GM21367 (cell line): ENCODE results near the gene ZNF783.
A peak's percentile ranks its signal among the peaks of the same experiment; 100 is the strongest.
"Not testable (repeated sequence)": the region's sequence is repeated elsewhere in the genome, so short reads cannot be mapped to it uniquely, and the experiment has no call there.

ENCODE experiments used
- ATAC-seq: cut with Tn5 transposase; IDR thresholded peaks from one replicate; pipeline ENCODE4 v1.9.1; 2021; ENCODE audit not compliant: unreplicated experiment

ZNF783 gene

DNA sequence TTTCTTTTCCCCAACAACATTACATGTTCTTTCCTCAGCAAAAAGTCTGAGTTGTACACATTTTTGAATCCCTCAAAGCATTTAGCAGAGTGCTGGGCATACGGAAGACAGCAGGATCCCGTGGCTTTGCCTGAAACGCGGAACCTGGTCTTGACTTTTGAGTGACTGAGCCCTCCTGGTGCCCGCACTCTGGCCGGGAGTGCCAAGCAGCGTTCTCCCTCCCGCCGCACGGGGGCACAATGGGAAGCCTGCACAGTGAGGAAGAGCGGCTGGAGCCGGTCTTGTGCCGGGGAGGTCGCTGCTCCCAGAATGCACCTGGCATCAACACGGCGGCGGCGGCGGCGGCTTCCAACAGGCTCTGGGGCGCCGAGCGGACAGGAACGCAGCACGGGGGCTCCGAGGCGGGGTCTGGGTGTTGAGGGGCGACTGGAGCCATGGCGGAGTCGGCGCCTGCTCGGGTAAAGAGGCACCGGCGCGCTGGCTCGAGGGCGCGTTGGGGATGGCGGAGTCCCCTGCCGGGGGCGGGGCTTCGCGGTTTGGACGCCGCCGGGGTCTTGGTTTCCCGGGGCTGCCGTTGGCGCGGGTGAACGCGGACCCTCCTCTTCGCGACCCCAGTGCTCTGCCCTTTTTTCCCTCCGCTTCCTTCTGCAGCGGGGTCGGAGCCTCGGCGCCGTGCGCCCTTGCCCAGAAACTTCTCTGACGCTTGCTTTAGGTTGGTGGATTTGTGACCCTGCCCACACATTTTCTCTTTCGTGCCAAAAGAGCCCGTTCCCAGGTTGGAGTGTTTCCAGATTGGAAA lies 22.5 kb upstream of the ZNF783 start, which contains the start of gene ZNF212:
TSS of gene ZNF212 (plus strand) at position 307 of the 799 bp plus-strand sequence. CDS start at position 435, 128 bp downstream.
- ATAC-seq: peak; percentile 99

DNA sequence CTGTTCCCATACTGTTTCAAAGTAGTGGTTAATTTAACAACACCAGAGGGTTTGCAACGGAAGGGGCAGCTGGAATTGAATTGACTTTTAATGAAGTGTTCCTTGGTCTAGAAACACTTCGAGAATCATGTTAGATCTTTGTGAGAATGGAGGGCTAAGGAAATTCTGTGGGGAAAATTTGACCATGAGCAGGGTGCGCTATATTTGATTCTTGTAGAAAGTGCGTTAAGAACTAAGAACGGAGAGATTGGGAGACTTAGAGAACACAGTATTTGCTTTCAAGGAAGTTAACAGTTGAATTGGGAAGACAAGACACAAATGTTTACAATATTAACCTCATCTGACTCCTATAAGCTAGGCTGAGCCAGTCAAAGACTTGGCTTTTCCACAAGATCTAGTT lies 21.4 kb upstream of the ZNF783 start:
- ATAC-seq: no peak

DNA sequence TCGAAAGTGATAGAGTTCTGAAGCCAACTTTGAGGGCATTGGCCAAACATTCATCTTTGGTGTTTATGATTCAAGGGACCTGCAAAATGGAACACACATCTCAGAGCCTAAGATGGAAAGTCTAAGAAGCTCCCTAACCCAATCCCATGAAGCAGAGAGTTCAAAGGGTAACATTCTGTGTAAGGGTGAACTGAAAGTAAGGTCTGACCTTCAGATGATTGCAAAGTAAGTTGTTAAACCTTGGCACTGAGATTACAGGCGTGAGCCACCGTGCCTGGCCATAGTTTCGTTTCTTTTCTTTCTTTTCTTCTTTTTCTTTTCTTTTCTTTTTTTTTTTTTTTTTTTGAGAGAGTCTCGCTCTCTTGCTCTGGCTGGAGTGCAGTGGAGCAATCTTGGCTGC lies 20.3 kb upstream of the ZNF783 start:
- ATAC-seq: no peak

DNA sequence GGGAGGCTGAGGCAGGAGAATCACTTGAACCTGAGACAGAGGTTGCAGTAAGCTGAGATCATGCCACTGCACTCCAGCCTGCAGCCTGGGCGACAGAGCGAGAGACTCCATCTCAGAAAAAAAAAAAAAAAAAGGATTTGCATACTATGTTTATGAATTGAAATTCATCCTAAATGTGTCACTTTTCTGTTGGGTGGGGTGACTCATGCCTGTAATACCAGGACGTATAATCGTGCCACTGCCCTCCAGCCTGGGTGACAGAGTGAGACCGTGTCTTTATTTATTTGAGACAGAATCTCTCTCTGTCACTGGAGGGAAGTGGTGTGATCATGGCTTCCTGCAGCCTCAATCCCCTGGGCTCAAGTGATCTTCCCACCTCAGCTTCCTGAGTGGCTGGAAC lies 16.8 kb upstream of the ZNF783 start:
- peak; percentile 65 for ATAC-seq

DNA sequence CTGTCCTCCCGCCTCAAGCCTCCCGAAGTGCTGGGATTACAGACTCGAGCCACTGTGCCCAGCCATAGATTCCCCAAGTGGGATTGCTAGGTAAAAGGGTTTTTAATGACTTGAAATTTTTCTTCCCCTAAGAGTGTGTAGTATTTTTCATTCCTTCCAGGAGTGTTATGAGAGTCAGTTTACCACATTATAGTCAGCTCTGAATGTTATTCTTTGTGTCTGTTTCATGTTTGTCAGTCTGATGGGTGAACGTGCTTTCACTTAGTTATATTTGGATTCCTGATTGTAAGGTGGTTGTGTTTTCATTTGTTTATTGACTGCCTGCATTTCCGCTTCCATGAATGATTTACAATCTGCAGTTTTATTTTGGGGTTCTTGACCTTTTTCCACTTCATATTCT lies 16.3 kb upstream of the ZNF783 start:
- ATAC-seq: no peak

DNA sequence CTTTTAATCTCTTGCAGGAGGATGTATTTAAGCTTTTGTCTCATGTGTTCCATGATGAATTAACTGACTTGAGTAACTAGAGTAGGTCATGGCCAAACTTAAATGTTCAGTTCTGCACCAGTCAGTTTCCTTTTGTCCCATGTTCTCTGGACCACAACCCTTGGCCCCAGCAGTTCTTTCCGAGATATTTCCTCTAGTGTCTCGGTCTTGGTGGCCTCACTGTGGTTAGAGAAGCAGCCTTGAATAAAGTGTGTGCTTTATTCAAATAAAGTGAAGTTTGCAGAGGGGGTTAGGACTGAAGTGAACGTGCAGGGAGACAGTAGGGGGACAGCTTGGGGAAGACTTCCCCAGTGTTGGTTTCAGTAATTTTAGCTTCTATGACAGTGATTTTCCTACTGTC lies 13.2 kb upstream of the ZNF783 start:
- ATAC-seq: no peak

DNA sequence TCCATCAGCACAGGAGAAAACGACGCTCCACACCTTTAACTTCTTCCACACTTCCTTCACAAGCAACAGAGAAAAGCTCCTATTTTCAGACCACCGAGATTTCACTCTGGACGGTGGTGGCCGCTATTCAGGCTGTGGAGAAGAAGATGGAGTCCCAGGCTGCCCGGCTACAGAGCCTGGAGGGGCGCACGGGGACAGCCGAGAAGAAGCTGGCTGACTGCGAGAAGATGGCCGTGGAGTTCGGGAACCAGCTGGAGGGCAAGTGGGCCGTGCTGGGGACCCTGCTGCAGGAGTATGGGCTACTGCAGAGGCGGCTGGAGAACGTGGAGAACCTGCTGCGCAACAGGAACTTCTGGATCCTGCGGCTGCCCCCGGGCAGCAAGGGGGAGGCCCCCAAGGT lies 11.8 kb upstream of the ZNF783 start:
- not testable (repeated sequence) for ATAC-seq

DNA sequence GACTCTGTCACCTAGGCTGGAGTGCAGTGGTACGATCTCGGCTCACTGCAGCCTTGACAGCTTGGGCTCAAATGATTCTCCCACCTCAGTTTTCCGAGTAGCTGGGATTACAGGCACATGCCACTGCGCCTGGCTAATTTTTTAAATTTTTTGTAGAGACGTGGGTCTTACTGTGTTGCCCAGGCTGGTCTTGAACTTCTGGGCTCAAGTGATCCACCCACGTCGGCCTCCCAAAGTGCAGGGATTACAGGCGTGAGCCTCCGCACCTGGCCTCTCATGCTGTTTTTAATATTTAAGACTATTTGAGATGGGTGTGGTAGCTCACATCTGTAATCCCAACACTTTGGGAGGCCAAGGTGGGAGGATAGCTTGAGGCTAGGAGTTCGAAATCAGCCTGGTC lies 10.5 kb upstream of the ZNF783 start:
- ATAC-seq: not testable (repeated sequence)

DNA sequence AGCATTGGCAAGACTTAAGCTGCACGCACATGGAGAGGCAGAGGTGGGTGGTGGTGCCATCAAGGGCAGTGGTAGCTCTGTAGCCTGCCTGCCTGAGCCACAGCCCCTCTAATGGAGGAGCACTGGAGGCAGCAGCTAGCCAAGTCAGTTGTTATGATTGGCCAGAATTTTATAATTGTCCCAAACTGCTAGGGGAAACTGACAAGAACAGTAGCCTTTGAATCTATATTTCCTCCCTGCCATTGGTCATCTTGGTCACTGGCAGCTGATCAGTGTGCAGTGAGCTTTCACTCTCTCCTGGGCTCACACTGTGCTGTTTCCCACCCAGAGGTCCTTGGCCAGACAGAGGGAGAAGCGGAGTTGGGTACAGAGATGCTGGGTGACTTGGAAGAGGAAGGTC lies 9.6 kb upstream of the ZNF783 start:
- no peak for ATAC-seq

DNA sequence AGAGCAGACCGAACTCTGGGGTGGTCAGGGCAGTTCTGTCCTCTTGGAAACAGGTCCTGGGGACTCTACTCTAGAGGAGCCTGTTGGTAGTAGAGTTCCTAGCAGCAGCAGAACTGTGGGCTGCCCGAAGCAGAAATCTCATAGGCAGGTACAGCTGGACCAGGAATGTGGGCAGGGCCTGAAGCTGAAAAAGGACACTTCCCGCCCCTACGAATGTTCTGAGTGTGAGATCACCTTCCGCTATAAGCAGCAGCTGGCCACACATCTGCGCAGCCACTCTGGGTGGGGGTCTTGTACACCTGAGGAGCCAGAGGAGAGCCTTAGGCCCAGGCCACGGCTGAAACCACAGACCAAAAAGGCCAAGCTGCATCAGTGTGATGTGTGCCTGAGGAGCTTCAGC lies 8.3 kb upstream of the ZNF783 start:
- no peak for ATAC-seq

DNA sequence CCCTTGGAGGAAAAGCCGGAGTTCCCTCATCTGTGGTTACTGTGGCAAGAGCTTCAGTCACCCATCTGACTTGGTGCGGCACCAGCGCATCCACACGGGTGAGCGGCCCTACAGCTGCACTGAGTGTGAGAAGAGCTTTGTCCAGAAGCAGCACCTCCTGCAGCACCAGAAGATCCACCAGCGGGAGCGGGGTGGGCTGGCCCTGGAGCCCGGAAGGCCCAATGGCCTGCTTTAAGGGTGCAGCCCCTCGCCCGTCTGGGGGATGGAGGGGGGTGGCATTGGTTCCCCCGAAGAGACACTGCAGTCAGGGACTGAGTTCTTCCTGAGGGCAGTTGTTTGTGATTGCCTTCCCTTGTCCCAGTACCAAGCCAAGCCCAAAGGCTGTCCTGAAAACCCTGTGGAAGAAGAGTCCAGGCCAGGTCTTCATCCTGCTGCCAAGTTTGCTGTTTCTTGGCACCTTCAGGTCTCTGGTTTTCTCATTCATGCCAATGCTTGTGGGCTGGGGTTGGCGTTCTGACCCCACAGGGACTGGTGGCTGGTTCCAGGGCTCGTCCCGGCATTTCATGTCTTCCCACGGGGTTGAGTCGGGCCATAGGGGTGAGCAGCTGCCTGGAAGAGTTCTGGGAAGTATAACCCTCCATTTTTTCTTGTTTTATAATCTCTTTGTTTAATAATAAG lies 7.7 kb upstream of the ZNF783 start:
- no peak for ATAC-seq

DNA sequence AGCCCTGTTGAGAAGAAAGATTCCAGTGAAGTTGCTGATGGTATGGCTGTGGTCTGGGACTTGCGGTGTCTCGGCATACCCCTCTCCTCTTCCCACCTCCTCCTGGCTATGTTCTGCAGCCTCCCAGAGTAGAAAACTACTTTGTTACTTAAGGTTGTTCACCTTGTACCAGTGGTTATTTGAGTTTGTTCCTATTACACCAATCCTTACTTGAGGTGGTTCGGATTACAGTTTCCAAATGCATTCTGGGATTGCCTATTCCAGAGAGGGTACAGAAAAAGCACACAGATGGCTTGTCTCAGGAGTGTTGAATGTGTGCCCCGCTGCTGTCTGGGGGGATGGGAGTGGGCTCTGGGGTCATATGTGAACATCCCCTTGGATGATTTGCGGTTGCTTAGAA lies 6.8 kb upstream of the ZNF783 start:
- ATAC-seq: no peak

DNA sequence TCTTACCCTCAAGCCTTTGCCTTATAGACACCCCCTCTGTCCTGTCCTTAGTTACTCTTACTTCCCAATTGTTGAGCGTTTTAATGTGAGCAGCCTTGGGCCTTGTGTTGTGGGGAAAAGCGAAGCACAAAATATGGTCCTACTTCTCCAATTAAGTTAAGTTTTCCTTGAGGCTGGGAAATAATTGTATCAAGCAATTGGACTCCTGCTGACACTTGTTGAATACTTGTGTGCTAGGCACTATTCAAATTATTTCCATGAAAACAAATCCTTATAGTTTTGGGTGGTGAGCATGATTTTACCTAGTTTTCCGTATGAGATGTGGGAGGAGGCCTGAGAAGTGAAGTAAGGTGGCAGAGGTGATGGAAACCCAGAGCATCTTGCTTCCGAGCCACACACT lies 5.4 kb upstream of the ZNF783 start:
- ATAC-seq: no peak

DNA sequence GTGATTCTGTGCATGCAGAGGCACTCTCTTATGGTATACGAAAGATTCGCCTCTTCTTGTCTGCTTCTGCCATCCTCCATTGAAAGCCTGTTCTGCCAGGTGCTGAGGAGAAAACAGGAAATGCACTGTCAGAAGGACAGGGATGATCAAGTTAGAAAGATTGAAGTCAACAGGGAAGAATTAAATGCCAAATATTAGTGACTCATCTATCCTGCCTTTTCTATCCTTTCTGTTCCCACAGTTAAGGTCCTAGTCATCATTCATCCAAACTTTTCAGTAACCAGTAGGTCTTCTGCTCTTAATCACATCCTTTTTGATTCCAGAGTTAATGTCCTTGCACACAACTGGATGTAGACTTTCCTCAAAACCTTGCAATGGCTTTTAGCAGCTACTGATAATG lies 4.8 kb upstream of the ZNF783 start:
- no peak for ATAC-seq

DNA sequence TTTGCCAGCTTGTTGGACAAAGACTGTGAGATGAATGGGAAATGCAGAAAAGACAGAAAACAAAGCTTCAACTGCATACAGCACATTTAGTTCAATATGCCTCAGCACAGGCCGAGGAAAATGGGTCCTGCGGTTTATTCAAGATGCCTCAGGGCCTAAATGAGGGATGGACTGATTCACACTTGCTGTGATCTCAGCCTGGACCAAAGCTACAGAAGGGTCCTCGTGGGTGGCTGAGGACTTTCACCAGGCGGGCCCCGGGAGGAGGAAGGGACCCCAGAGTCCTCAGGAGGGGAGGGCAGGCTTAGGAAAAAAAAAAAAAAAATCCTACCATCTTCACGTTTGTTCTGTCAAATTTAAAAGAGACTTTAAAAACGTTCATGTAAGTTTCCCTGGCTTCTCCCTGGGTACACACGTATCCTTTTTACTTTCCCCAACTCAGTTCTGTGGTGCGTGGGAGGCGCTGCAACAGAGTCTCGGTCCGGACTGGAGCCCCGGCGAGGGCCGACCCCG lies 624 bp upstream of the ZNF783 start:
- ATAC-seq: no peak

DNA sequence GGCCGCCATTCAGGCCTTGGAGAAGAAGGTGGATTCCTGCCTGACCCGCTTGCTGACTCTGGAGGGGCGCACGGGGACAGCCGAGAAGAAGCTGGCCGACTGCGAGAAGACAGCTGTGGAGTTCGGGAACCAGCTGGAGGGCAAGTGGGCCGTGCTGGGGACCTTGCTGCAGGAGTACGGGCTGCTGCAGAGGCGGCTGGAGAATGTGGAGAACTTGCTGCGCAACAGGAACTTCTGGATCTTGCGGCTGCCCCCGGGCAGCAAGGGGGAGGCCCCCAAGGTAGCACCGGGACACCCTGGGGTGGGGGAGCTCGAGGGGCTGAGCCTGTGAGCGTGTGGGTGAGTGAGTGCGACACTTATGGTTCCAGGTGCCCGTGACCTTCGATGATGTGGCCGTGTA lies 4.5 kb downstream of the ZNF783 start:
- ATAC-seq: no peak

DNA sequence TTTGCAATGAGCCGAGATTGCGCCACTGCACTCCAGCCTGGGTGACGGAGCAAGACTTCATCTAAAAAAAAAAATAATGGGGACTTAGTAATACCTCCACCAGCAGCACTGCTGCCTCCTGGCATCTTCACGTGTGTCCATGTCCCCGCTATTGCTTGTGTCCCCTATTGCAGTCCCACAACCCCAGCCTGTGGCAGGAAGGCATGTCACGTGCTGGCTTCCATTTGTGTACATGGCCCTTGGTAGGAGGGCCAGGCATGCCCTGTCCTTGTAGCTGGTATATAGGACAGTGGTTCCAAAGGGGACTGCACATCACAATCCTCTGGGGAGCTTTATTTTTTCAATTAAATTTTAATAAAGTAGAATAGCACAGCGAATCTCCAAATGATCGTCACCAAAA lies 5.7 kb downstream of the ZNF783 start:
- ATAC-seq: no peak

DNA sequence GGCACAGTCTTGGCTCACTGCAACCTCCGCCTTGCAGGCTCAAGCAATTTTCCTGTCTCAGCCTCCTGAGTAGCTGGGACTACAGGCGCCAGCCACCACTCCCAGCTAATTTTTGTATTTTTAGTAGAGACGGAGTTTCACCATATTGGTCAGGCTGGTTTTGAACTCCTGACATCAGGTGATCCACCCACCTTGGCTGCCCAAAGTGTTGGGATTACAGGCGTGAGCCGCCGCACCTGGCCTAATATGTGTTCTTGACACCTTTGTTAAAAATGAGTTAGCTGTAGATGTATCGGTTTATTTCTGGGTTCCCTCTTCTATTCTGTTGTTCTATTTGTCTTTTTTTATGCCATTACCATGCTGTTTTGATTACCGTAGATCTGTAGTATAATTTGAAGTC lies 12.4 kb downstream of the ZNF783 start:
- not testable (repeated sequence) for ATAC-seq

DNA sequence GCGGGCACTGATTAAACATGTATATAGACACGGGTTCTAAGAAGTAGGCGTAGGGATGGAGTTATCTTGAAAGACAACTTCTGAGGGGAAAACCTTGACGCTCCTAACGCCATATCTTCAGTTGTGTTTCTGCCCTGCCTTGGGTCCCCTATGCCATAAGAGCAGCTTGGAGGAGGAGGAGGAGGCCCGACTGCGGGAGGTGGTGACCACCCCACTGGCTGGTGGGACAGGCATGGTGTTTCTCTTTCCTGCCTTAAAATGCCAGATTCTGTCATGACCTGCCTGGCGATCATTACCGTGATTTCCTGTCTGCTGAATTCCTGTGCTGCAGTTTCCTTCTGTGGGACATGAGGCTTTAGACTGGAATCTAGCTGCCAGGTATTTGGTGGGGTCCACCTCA lies 15.9 kb downstream of the ZNF783 start:
- no peak for ATAC-seq

DNA sequence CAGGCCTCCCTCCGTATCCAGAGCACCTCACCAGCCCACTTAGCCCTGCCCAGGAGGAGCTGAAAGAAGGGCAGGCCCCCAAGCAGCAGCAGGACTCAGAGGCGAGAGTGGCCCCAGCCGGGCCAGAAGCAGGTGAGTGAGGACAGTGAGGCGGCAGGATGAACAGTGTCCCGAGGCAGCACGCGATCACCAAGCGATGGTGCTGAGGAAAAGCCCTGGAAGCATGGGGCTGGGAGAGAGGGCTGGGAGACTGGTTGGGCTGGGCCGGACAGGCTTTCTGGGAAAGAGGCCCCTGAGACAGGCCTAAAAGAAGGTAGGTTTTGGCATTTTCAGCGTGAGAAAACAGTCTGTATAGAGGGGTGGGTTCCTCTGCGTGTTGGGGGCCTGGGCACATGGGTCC lies 16.4 kb downstream of the ZNF783 start:
- ATAC-seq: no peak

DNA sequence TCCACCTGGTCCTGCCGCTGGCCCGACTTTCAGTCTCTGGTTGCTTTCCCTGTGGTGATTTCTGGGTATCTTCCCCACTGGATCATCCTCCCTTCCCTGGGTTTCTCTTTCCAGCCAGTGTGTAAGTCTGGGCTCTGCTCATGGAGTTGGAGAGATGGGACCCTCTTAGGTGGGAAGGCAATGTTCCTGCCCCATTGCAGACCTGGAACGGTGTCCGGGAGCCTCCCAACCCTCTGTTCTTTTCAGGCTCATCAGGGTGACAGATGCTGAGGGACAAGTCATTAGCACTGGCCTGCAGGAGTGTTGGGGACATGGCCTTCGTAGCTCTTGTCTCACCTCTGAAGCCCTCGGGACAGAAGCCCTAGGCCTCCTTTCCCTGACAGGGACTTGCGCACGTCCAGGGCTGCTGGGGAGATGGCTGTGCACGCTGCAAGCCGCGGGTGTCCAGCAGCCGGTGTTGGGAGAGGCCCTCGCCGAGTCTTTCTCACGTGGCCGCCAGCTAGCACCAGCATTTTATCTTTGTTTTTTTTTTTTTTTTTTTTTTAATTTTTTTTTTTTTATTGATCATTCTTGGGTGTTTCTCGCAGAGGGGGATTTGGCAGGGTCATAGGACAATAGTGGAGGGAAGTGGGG lies 17.2 kb downstream of the ZNF783 start:
- no peak for ATAC-seq

DNA sequence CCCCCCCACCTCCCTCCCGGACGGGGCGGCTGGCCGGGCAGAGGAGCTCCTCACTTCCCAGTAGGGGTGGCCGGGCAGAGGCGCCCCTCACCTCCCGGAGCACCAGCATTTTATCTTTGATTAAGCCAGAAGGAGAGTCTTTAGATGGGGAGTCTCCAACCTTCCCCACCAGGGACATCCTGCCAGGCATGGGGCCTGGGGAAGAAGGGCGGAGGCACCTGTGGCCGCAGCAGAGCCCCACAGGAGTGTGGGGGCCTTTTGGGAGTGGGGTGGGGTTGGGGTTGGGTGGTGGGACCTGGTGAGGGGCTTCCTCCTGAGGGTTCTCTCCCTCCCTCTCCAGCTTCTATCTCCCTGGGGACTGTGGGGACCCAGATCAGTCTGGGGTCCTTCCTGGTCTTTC lies 18.2 kb downstream of the ZNF783 start:
- no peak for ATAC-seq
